Activated CD4-positive, CD25-positive, alpha-beta regulatory T cell treated with anti-CD3 and anti-CD28 coated beads, Interleukin-2, amount 50 U/mL, for 72 hours (primary cell): ENCODE data around the gene OPN1SW.

Experiments used
- DNase-seq: peaks from one replicate; pipeline ENCODE4 v3.0.0; 2021

The OPN1SW gene

GRCh38 chr7:128755819-128756476 lies 19.6 kb downstream of the OPN1SW start:
- DNase-seq = no peak

GRCh38 chr7:128755075-128755818 lies 20.3 kb downstream of the OPN1SW start:
- no peak for DNase-seq

- DNase-seq = no peak
Observed at GRCh38 chr7:128752251-128752650, 23.3 kb downstream of the OPN1SW start.

- no peak for DNase-seq
Observed at GRCh38 chr7:128747327-128748079, 28.1 kb downstream of the OPN1SW start.

GRCh38 chr7:128745706-128746105 lies 29.9 kb downstream of the OPN1SW start:
- DNase-seq = no peak

- DNase-seq = no peak
Observed at GRCh38 chr7:128744366-128744905, 31.2 kb downstream of the OPN1SW start.

- DNase-seq = no peak
Observed at GRCh38 chr7:128743112-128743772, 32.4 kb downstream of the OPN1SW start.

DNA sequence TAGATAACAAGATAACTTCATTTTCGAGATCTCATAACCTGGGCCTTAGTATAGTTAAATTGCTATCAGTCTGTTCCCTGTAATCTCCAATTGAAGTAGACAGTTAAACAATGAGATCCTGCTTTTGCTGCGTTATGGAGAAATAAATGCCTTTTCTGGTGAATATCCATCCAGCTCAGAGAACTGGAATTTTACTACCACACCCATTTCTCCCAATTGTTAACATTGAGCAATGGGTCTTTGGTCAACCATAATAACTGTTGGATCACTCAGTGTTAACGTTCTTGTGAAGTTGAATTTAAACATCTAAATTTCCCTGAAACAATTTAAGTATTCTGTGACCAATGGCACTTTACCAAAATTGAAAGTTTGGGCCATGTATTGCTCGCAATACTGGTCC lies 33.4 kb downstream of the OPN1SW start:
- no peak for DNase-seq

DNA sequence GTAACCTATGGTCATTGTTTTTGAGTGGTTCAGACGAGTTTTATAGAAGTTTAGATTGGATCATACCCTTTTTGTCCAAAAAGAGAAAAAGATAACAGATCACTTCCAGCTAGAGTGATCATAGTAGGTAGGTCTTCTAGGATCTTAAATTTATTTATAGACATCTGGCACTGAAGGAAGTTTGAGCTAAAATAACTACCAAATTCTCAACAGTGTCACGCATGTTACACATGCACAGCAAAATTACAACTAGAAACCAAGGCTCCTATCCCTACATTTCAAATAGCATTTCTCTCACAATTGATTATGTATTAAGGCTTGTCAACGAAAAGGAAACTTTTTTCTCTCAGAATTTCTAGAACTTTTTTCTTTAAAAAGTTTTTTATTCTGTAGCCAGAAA lies 34.1 kb downstream of the OPN1SW start:
- DNase-seq = no peak

- DNase-seq = no peak
Observed at GRCh38 chr7:128740996-128741395, 34.6 kb downstream of the OPN1SW start.

GRCh38 chr7:128739990-128740682 lies 35.5 kb downstream of the OPN1SW start:
- no peak for DNase-seq

DNA sequence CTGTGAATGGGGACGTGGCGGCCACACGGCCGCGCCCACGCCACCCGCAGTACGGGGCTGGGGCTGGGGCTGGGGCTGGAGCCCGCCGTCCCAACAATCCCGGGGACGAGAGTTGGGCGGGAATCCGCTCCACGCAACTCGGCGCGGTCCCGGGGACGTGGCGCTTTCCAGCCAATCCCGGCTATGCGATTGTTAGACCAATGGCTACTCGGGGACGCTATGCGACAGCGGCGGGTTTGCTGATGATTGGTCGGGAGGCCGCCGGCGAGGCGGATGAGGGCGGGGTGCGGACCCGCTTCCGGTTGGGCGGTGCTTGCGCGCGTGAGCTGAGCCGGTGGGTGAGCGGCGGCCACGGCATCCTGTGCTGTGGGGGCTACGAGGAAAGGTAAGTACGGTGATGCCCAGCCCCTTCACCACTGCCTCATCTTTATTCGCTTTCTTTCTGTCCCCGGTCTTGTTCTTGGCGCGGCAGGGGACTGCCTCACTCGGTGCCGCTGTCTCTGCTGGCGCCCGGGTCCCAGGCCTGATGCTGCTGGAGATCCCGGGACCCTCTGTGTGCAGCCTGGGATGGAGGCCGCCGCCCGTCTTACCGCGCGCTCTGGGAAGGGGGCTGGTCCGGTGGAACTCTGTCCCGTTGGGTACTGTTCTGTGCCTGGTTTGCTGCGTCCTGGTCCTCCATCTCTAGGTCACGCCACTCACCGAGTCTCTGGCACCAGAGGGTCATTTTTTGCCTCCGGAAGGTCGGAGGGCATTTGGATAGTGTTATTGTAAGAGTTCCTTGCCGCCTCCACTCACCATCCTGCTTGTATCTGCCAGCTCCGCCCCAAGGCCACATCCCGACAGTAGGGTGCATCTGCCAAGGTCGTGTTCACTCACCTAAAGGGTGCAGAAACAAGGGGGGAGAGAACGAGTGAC lies 36.3 kb downstream of the OPN1SW start, which contains the start of gene CALU:
TSS of gene CALU (plus strand) at position 312 of the 915 bp plus-strand sequence. CDS start 9,225 bp downstream, outside the sequence.
- DNase-seq = peak; percentile 94

GRCh38 chr7:128738570-128739047 lies 37.0 kb downstream of the OPN1SW start:
- DNase-seq = no peak

GRCh38 chr7:128737867-128738385 lies 37.7 kb downstream of the OPN1SW start:
- no peak for DNase-seq

DNA sequence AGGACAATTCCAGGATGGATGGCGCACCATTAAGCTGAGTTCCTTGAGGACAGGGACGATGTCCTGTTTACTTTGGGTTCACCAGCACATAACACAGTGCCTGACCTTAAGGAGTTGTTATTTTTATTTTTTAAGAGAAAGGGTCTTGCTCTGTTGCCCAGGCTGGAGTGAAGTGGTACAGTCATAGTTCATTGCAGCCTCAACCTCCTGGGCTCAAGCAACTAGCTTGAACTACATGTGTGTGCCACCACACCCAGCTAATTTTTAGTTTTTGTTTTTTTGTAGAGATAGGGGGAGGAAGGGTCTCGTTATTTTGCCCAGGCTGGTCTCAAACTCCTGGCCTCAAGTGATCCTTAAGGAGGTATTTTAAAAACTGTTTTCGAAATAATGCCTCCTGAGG lies 38.2 kb downstream of the OPN1SW start:
- DNase-seq = no peak

DNA sequence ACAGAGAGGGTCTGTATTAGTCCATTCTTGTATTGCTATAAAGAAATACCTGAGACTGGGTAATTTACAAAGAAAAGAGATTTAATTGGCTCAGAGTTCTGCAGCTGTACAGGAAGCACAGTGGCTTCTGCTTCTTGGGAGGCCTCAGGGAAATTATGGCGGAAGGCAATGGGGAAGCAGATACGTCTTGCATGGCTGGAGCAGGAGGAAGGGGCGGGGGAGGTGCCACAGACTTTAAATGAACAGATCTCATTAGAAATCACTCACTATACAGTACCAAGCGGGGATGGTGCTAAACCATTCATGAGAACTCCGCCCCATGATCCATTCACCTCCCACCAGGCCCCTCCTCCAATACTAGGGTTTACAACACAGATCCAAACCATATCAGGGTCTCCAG lies 40.2 kb downstream of the OPN1SW start:
- DNase-seq = no peak

GRCh38 chr7:128734890-128735289 lies 40.7 kb downstream of the OPN1SW start:
- DNase-seq = no peak

DNA sequence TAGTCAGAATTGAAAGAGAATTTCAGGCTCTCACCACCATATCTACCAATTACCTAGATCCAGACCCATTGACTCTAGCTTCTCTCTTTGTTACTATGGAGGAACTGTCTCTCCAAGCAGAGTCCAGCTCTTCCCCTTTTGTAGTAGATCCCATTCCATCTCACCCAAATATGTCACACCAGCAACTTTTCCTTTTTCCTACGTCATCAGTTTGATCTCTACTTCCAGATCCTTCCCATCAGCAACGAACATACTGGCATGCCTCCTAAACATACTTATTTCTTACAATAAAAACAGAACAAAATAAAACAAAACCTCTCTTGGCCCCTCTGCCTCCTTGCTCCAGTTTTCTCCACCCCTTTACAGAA lies 42.3 kb downstream of the OPN1SW start:
- DNase-seq = no peak

DNA sequence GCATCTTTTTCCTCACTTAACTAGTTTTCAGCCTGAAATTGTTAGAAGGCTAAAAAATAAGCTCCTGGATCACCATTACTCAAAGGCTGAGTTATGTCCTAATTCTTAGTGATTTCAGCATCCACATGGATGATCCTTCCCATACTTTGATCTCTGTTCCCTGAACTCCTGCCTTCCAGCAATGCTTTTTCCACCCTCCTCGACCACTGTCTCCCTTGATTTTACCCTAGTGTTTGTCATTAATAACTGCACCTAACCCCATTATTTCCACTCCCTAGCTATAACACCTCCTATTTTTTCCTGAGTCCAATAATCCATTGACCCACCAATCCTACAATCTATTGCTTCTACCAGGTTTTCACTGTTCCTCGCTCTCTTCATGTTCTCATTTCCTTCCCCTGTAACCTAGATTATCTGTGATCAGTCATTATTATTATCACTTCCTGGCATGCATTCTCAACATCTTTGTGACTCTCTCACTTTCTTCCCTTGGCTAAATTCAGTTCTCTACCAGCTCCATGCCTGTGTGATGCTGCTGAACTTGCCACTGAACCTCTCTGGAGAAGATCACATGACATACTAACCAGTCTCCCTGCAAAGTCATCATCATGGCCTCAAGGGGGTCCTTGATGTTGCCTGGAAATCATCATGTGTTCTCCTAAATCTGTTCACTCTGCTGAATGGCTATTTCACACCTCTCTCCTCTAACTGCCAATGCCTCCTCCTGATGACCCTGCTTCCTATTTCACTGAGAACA lies 42.9 kb downstream of the OPN1SW start:
- no peak for DNase-seq

GRCh38 chr7:128731184-128731583 lies 44.4 kb downstream of the OPN1SW start:
- no peak for DNase-seq
